Measurements from ENCODE around the gene MAPRE3.
"Not testable (repeated sequence)": the region's sequence is repeated elsewhere in the genome, so short reads cannot be mapped to it uniquely, and the experiment has no call there.

MAPRE3 gene

DNA sequence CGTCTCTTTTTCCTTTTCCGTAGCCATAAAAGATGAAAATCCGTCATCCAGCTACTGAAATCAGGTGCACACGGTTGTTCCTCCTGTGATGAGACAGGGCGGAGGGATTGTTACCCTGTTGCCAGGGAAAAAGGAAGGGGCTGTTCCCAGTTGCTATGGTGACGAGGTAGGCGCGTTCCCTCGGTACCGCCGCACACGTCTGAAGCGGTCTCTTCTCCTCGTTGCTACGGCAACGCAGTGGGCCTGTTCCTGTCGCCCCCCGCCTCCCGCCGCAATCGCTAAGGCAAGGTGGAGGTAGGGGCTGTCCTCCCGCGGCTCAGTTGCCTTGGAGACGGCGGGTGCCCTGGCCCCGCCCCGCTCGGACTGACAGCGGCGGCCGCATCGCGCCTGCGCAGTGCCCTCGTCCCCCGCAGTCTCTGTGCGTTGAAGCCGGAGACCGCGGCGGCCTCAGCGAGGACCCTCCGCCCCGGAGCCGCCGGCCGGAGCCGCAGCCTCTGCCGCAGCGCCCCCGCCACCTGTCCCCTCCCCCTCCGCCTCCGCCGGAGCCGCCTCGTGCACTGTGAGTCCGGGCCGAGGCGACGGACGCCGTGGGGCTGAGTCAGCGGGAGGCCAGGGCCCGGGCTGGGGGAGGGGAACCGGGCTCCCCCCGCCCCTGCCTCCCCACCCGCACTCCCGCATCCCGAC lies at the start of gene MAPRE3:
MAPRE3 (plus strand) TSS at position 394 of the 684 bp plus-strand sequence. CDS start 51,582 bp downstream, outside the sequence.
- DNase-seq = peak; percentile 80

DNA sequence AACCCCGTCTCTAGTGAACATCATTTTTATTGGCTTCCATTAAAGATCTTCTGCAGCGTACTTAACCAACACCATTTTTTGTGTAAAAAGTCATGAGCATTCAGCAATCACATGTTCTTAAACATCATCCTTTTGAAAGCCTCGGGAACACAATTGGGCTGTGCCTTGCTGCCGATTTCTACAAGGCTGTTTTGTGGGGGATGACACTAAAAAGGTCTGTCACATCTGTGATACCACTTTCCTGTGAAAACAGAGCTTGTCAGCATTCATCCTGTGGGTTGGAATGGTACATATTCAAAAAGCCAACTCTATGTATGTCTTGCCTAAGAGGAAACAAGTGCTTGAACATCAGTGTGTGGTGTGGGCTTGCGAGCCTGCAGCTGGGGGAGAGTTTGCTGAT lies 49.1 kb upstream of the MAPRE3 start:
- DNase-seq = no peak

DNA sequence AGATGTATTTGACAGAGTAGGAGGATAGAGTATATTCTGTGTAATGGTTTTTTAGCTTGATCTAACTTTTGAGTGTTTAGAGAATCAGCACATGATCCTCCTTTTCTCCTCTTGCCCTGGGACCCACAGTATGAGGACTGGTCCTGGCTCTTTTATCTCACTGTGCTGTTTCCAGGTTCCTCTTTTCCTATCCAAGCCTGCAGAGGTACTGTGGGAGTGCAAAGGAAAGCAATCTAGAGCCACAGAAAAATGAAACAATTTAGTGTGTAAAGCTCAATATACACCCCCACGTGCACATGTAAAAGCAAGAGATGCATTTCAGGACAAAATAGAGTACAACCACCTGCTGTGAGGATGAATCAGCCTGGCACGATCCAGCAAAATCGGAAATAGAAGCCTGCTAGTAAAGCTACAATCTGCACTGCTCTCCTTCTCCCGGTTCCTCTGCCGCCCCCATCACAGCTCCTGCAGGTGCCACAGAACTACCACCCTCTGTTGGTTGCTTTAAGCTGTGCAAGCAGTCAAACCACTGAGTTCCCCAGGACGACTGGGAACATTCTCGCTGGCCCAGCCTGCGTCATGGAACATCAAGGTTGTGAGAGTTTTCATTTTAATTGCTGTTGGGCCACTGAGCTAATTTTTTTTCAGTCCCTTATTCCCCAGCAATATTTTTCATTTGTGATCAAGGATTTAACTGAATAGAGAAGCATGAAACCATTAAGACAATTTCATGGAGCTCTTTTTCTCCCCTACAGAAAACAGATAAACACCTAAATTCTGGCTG lies 47.8 kb upstream of the MAPRE3 start:
- DNase-seq = peak; percentile 39

DNA sequence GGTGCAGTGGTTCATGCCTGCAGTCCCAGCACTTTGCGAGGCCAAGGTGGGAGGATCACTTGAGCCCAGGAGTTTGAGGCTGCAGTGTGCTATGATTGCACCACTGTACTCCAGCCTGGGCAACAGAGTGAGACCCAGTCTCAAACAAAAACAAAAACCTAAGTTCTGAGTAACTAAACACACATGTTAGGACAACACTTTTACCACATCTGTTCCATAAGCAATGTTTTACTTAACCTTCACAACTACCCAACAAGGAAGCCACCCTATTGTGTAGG lies 47.3 kb upstream of the MAPRE3 start:
- DNase-seq = not testable (repeated sequence)

DNA sequence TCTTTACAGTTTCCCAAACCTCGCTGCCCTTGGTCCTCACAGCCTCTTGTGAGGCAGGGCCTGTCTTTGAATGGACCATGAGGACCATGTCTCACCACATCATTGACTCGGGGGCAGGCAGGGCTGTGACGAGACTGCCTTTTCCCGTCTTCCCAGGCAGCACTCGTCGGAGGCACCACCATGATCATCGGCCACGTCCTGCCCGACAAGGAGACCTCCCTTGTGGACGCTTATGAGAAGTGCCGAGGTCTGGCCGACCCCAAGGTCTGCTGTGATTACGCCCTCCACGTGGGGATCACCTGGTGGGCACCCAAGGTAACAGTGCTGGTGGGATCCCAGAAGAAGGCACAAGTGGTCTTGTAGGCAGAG lies 45.7 kb upstream of the MAPRE3 start:
- no peak for DNase-seq

DNA sequence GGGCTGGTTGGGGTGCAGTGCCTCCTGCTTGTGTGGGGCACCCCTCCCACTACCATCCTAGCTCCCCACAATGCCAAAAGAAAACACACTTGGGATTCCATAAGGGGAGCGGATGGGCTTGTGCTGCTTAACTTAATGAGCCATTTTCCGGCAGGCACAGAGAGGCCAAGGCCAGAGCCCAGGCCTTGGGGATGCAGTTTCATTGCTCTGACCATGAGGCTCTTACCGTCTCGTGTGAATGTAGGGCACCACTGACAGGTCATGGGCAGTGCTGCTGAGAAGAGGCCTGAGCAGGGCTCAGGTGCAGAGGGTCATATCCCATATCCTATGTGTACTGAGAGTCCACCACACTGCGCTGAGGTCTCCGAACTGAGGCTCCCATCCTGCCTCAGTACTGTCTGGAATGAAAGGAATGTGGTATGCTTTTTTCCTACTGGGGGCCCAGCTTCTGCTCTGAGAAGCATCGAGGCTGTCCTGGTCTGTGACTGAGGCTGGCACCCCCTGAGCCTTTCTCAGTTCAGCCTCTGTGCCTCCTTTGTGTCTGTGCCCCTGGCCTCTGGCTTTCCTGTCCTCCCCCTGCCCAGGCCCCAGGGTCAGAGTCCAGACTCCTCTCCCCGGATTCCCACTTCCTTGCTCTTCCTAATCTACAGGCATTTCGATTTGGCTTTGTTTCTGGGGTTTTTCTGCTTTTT lies 45.2 kb upstream of the MAPRE3 start:
- DNase-seq = no peak

DNA sequence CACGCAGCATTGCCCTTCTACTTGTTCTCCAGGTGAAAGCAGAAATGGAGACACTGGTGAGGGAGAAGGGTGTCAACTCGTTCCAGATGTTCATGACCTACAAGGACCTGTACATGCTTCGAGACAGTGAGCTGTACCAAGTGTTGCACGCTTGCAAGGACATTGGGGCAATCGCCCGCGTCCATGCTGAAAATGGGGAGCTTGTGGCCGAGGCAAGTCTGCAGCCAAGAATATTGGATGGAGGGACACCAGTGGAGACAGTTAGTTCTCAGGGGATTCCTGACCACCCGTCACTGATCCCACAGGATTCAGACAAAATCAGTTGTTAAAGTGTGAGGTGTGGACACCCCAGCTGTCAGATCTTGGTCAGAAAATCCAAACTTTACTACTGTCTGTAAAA lies 43.2 kb upstream of the MAPRE3 start:
- no peak for DNase-seq

DNA sequence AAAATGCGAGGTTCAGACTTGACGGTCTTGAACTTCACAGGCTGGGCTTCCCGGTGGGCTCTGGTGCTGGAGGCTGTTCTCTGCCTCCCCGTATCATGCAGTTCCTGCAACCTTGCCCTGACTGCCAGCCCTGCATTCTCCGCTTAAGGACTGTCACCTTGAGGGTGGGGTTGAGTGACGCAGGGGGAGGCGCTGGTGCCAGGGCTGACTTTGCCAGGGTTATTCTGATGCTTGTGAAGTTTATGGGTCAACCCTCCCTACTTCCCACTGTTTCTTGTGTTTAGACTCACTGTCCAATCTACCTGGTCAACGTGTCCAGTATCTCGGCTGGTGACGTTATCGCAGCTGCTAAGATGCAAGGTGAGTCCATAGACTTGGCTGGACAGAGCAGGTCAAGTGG lies 37.5 kb upstream of the MAPRE3 start:
- DNase-seq = no peak

DNA sequence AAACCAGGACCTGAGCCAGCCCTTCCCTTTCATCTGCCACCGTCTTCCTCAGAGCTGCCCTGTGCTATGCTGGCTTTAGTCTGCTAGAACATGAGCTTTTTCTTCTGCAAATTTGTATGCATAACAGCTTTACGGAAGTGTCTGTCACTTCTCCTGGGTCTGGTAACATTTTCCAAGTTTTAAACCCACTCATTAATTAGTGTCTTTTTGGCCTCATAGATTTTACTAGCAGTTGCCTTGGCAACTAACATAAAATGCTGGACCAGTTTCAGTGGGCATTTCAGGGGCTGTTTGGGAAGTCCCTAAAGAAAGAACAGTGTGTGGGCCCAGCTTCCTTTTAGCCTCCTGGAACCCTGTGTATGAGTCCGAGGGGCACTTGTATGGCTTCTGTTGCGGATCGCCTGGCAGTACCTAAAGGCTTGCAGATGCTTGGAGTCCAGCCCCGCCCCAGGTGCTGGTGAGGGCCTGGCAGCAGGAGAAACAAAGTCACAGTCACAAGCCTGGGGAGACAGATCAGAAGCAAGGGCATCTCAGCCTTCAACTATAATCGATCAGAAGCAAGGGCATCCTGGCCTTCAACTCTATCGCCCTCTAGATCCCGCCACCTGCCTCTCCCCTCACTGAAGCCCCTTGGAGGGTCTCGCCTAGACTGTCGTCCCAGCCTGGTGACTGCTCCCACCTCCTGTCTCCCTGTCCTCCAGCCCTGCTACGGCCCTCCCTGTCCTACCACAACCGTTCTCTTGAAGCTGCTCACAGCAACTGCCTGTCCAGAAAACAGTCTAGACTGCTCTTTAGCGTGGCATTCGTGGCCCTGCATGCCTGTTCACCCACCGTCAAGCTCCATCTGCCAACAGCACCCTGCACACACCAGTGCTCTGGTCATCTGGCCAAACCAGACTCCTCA lies 36.8 kb upstream of the MAPRE3 start:
- DNase-seq = no peak

DNA sequence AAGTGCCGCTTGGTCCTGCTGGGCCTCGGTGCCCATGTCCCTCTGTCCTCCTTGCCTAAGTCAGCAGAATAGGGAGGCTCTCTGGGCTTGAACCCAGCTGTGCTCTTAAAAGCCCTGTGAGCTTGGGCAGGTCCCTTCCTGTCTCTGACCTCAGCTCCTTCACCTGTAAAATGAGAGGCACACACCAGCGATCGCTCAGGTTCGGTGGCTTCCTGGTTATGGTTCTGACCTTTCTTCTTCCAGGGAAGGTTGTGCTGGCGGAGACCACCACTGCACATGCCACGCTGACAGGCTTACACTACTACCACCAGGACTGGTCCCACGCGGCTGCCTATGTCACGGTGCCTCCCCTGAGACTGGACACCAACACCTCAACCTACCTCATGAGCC lies 36.1 kb upstream of the MAPRE3 start:
- DNase-seq = no peak

DNA sequence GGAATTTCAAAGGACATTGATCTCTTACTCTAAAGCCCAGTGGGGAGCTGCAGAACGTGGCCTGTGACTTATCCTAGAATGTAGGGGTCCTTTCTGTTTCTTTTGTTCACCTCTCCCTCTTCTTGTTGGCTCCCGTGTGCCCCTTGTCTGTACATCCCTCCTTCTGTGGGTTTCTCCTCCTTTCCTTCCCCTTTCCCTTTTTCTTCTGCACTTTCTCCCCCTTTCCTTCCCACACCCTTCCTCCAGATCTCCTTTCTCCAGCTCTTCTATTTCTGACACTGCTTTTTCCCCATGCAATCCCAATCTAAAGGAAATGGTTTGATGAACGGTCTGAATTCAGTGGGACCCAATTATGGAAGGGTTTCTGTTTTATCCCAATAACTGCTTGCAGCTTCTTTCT lies 35.5 kb upstream of the MAPRE3 start:
- no peak for DNase-seq

DNA sequence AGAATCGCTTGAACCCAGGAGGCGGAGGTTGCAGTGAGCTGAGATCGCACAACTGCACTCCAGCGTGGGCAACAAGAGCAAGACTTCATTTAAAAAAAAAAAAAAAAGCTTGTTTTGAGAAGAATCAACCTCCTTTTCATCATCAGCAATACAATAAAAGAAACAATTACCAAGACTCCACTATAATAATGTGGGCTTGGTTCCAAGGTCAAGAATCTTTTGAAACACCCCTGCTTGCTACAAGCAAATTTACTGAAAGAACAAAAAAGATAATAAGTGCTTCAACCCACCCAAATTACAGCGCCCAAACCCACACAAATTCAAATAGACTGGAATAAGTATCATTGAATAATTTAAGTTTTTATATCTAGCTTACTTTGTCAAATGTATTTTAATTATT lies 33.6 kb upstream of the MAPRE3 start:
- no peak for DNase-seq

DNA sequence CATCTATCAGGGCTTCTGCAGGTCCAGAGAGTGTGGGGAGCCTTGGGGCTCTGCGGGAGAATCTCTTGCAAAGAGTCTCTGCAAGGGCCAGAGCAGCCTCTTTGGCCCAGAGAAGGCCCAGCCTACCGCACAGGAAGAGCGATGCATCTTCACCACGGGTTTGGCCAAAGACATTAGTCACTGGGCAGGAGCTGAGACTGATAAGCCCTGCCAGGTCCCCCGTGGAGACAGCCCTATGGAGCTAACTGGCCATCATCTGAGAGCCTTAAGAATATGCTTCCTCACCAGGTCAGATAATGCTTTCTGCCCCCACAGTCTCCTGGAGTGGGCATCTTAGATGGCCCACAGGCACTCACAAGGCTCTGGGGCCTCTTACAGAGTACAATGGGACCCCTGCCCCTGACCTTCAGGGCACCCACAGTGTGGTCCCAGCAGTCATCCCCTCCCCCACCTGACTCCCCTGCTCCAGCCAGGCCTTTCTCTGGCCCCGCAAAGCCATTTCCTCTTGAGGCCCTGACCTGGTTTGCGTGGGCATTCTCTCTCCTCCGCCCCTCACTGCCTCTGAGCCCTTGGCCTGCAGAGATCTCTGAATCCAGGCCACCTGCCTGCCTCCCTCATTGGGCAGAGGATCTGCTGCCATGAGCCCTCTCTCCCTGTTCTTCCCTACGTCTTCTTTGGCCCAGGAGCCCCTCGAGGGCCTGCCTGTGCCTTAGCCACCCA lies 31.9 kb upstream of the MAPRE3 start:
- no peak for DNase-seq

DNA sequence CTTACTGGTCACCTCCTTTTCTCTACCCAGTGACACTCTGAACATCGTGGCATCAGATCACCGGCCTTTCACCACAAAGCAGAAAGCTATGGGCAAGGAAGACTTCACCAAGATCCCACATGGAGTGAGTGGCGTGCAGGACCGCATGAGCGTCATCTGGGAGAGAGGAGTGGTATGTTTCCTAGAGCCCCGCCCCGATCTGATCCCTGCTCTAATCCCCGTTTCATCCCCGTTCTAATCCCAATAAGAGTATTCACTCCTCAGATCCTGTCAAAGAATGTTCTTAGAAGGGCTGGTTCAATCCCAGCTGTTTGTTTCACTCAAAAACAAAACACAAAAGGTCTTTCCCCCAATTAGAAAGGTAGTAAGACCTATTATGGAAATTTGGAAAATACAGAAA lies 30.4 kb upstream of the MAPRE3 start:
- no peak for DNase-seq

DNA sequence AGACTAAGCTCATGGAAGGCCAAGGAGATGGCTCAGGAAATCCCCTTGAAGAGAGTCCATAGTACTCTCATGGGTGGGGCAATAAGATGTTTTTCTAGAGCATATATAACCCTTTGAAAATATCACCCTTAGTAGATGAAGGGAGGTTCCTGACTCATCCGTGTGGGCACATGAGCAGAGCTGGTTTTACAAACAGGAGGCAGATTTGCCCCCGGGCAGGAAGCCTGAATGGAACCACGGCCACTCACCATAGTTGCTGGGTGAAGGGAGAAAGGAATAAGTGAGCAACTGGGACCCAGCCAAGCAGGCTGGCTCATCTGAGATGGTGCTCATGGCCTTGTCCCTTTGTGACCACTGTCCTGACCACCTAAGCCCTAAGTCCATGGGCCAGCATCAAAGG lies 29.0 kb upstream of the MAPRE3 start:
- no peak for DNase-seq

DNA sequence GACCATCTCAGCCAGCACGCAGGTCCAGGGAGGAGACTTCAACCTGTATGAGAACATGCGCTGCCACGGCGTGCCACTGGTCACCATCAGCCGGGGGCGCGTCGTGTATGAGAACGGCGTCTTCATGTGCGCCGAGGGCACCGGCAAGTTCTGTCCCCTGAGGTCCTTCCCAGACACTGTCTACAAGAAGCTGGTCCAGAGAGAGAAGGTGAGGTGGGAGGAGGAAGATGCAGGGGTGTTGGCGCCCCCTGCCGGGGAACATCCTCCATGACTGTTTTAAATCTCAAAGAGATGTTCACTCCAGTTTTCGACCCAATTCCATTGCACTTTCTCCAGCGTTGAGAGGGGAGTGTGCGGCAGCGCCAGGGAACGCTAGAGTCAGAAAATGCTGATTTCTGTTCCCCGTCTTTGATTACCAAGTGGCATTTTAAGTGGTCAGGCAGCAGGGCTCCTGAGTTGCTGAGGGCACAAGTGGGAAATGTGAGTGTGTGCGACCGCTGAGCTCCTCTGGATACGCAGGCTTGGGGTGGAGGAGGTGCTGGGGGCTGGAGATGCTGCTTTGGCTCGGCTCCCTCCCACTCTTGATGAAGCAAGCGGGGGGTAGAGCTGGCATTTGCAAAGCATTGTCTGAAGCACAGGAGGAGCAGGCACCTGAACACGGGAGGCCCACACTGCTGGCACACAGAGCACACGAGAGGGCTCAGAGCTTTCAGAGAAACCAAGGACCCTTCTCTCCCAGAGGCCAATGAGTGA lies 27.7 kb upstream of the MAPRE3 start:
- peak; percentile 68 for DNase-seq

DNA sequence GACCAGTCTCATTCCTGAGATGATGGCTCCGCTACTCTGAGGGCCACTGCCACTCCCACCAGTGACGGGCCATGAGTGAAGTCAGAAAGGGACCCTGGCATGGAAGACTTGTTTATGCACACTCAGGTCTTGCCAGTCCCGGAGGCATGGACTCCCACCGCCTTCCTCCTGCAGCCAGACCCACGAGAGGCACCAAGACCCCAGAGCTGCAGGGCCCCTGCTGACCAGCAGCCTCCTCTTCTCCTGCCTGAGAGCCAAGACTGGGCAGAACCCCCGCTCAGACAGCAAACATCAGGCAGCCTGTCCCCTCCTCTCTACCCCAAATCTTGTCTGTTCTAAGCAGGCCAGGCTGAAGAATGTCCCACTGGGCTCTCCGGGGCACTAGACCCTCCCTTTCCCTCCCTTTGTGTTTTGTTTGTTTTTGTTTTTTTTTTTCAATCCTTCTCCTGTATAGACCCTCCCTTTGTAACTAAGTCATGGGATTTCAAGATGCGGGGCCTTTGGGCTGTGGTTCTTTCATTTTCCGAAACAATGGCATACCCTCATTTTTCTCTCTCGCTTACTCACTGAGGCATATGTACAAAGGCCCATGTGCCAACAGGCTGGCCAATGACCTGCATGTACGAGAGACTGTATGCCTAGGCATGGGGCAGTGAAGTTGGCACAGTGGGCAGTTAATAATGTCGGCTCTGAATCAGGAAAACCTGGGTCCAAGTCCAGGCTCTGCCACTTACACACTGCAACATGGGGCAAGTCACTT lies 24.3 kb upstream of the MAPRE3 start:
- DNase-seq = no peak

DNA sequence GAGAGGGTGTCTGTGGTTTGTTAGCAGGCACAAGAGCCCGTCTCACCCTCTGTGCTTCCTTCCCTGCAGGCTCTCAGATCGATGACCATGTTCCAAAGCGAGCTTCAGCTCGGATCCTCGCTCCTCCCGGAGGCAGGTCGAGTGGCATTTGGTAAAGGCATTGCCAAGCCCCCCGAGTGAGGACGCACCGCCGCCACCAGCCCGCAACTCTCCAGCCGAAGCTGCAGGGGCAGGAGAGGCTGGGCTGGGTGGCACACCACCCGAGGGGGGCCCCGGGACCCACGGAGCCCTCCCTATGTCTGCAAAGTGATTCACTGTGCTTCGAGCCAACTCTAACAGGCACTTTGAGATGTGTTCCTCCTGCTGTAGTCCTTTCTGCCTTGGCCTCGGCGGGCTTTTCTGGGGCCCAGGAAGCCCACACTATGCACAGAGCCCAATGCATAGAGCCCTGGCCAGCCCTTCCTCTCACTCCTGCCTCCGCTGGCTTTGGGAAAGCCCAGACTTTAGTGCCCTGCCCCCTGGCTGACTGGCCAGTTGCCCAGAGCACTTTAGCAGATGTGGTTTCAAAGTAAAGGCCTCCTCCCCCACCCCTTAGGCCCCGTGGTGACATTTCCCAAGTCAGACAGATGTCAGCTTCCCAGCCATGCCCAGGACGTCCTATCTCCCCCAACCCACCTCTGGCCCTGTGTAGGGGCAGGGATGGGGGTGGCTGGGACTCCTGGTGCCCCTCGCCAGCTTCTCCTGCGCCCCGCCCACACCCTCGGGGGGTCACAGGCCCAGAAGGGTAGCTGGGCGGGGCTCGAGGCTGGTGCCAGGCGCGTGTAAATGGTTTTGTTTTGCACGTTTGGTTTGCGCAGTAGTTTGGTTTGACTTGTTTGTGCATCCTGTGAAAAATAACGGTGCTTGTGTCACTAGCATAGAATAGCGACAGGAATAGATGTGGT lies 23.3 kb upstream of the MAPRE3 start:
- no peak for DNase-seq

DNA sequence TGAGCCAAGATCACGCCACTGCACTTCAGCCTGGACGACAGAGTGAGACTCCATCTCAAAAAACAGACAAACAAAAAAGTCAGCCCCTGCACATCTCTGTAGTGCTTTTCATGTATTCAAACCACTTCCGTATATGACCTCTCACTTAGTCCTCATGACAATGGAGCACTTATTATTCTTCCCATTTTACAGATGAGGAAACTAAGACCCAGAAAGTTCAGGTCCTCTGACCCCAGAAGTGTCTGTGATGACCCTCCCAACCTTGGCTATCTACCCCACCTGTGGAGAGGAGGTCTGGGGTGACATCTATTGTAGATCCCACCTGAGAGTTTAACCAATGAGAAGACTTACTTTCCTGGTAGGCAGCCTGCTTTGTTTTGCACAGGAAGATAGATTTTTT lies 21.6 kb upstream of the MAPRE3 start:
- DNase-seq = no peak

DNA sequence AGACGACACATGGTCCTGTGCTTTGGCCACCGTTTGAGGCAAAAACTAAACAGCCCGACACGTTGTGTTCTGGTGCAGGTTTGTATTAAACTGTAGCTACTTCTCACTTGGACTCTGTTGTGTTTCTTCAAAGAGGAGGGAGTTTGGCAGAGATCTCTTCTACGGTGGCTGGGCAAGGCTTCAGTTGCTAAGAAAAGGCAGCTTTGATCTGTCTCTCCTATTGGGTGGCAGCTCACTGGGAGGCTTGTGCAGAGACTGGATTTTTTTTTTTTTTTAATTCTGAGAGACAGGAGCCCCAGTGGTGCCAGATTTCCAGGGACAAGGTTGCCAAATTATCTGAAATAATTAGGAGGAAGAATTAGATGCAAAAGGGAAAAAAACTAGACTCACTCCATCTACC lies 20.2 kb upstream of the MAPRE3 start:
- DNase-seq = no peak
